ENCODE measurements around the gene GRWD1.

The GRWD1 gene

DNA sequence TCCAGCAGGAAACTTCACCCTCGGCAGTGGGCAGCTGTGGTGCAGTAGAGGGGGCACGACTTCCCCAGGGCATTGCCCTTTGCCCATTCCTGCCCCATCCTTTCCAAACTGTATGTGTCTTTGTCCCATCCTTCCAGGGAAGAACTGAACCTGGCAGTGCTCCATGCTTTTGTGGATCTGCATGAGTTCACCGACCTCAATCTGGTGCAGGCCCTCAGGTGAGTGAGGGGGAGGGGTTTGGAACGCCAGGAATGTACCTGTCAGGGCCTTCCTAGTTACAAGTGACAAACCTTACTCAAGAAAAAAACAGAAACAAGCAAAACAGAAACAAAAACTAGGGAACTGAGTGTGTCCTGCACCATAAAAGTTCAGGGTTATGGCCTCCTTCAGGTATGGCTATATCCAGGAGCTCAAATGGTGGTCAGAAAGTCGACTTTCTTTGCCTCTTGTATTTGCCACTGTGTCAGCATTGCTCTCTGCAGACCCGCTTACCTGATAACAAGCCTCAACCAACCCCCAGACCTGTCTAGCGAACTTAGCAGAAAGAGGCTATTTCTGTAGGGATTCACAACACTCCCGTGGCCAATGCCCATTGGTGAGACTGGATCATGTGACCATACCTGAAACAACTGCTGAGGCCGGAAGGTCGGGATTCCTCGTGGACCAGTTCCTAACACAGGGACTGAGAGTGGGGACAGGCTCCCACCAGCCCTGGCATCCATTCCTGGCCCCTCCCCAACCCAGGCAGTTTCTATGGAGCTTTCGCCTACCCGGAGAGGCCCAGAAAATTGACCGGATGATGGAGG, 27.6 kb downstream of the GRWD1 start:
- DNase-seq (ENCODE audit: low read depth), result no peak
- TF ChIP-seq, protein P1, sequence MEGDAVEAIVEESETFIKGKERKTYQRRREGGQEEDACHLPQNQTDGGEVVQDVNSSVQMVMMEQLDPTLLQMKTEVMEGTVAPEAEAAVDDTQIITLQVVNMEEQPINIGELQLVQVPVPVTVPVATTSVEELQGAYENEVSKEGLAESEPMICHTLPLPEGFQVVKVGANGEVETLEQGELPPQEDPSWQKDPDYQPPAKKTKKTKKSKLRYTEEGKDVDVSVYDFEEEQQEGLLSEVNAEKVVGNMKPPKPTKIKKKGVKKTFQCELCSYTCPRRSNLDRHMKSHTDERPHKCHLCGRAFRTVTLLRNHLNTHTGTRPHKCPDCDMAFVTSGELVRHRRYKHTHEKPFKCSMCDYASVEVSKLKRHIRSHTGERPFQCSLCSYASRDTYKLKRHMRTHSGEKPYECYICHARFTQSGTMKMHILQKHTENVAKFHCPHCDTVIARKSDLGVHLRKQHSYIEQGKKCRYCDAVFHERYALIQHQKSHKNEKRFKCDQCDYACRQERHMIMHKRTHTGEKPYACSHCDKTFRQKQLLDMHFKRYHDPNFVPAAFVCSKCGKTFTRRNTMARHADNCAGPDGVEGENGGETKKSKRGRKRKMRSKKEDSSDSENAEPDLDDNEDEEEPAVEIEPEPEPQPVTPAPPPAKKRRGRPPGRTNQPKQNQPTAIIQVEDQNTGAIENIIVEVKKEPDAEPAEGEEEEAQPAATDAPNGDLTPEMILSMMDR (conservative IDR thresholded peaks at IDR 0.05; ENCODE audit: low read depth, low read length), result no peak
- no peak overlapping the region for H3K4me3 ChIP-seq (ENCODE audit: low read depth, low read length)

DNA sequence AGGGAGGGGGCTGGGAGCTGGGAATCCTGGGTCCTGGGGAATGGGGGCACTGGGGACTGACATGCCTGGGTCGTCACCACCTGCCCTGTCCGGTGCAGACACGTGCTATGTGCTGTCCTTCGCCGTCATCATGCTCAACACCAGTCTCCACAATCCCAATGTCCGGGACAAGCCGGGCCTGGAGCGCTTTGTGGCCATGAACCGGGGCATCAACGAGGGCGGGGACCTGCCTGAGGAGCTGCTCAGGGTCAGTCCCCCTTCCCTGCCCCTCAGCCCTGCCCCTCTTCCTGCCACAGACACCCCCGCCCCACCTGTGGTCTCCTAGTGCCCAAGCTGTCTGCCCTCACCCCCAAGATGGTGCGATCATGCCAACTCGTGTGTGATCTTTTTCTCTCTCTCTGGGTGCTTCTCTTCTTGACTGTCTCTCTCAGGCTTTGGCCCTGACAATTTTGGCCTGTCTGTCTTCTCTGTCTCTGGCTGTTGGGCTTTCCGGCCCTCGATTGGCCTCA, 28.4 kb downstream of the GRWD1 start:
- DNase-seq (ENCODE audit: low read depth), result no peak
- TF ChIP-seq, protein P1 (conservative IDR thresholded peaks at IDR 0.05; ENCODE audit: low read depth, low read length), result no peak
- H3K4me3 ChIP-seq (ENCODE audit: low read depth, low read length), result no peak overlapping the region

DNA sequence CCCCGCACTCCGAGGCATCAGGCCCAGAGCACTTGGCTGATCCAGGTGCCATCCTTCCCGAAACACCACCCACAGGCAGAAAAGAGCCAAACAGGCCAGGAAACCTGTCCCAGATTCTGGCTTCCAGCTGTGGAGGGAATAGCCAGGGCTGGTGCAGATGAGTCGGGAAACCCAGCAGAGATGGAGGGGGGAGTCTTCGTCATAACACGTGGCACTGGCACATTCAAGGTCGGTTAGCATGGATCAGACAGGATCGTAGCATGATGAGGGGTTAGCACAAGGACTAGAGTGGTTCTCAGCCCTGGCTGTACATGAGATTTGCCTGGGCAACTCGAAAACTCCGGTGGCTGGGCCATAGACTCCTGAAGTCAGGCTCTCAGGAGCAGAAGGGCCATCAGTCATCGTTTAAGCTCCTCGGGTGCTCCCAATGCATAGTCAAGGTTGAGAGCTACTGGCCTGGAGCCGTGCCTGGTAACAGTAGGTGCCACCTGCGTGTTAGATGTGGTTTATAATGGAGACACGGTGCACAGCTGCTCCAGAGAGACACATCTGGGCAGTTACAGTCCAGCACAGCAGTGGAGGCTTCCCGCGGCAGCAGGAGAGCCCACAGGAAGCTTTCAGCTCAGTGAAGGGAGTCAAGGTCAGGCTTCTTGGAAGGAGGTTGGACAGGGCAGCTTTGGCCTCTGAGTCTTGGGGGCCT, 29.7 kb downstream of the GRWD1 start:
- TF ChIP-seq, protein P1 (conservative IDR thresholded peaks at IDR 0.05; ENCODE audit: low read depth, low read length), result no peak
- H3K4me3 ChIP-seq (ENCODE audit: low read depth, low read length), result no peak overlapping the region
- no peak for DNase-seq (ENCODE audit: low read depth)

DNA sequence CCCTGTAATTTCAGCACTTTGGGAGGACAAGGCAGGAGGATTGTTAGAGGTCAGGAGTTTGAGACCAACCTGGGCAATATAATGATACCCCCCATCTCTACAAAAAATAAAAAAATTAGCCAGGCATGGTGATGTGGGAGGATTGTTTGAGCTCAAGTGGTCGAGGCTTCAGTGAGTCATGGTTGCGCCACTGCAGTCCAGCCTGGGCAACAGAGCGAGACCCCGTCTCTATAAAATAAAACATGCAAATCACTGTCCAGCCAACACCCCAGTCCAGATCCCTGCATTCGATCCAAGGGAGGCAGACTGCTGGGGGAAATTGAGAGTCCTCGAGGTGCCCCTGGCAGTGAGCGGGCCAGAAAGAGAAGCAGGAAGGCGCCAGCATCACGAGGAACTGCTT, 30.4 kb downstream of the GRWD1 start:
- no peak for DNase-seq (ENCODE audit: low read depth)
- TF ChIP-seq, protein P1 (conservative IDR thresholded peaks at IDR 0.05; ENCODE audit: low read depth, low read length), result no peak
- no peak overlapping the region for H3K4me3 ChIP-seq (ENCODE audit: low read depth, low read length)

DNA sequence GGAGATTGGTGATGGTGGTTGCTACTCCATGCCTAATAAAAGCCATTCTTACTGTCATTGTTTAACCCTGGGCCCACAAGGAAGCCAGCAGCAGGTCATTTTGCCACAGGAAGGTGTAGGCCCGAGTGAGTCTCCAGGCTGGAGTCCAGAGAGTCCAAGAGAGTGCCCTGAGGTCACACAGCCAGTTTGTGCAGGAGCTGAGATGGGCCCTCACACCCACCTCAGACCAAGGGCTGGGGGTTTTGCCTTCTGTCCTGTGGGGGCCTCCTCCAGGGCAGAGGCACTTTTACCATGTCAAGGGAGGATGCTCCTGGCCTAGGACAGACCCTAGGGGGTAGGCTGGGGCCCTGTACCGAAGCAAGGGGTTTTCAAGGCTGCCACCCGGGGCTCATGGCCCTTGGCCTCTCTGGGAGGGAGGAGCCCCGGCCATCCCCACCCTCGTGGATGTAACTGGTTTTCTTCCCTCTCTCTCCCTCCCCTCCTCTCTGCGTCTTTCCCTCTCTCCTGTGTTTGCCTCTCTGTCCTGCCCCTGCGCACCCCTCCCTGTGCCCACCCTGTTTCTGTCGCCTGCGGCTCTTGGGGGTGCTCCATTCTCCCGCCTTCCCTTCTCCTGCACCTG, 31.4 kb downstream of the GRWD1 start:
- TF ChIP-seq, protein P1 (conservative IDR thresholded peaks at IDR 0.05; ENCODE audit: low read depth, low read length), result no peak
- H3K4me3 ChIP-seq (ENCODE audit: low read depth, low read length), result no peak overlapping the region
- no peak for DNase-seq (ENCODE audit: low read depth)

DNA sequence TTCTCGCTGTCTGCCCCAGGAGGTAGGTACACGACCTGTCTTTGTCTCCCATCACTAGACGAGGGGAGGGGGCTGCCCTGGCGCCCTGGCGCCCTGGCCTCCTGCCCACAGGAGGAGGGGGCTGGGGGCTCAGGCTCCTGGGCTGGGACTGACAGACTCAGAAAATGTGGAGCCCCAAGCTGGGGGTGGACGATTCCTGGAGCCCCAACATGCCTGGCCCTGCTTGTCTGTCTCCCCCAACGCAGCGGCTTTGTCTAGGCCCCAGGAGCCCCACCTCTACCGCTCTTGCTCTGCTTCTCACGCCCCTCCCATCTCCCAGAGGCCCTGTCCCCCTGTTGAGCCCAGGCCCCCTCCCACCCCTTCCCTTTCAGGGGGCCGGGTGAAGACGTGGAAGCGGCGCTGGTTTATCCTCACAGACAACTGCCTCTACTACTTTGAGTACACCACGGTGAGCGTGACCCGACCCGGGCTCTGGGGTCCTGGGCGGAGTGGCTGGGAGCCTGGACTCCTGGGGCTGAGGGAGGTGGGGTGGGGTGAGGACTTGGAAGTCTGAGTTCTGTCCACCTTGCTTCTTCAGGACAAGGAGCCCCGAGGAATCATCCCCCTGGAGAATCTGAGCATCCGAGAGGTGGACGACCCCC, 32.0 kb downstream of the GRWD1 start:
- no peak for DNase-seq (ENCODE audit: low read depth)
- TF ChIP-seq, protein P1 (conservative IDR thresholded peaks at IDR 0.05; ENCODE audit: low read depth, low read length), result no peak
- H3K4me3 ChIP-seq (ENCODE audit: low read depth, low read length), result no peak overlapping the region

Measured in choroid plexus epithelial cell (primary cell).